GM18519 (cell line): ENCODE measurements around the gene GTF2A1L.
"Not testable (repeated sequence)": the region's sequence is repeated elsewhere in the genome, so short reads cannot be mapped to it uniquely, and the experiment has no call there.

Experiments
- ATAC-seq: cut with Tn5 transposase; IDR thresholded peaks from one replicate; pipeline ENCODE4 v1.9.1; 2021; ENCODE audit warnings: mild to moderate bottlenecking, moderate library complexity; ENCODE audit not compliant: unreplicated experiment, low FRiP score

The GTF2A1L gene

DNA sequence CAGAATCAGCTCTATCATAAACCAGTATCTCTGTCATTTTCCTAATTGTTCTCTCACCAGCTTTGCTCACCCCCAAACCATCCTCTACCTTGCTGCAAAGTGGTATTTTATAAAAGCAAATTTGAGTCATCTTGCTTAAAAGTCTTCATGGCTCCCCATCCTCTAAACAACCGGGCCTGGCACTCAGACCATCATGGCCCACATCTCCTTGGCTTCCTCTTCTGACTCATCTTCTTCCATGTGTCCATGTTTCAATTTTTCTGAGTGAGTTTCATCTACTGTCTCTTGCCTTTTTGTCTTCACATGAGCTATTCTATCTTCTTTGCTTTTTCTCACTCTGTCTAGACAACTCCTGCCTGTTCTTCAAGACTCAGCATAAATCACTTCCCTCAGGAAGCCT lies 79.2 kb downstream of the GTF2A1L start:
- no peak for ATAC-seq

- ATAC-seq: no peak
These were observed 81.8 kb downstream of the GTF2A1L start for GRCh38 chr2:48699348-48699930.

DNA sequence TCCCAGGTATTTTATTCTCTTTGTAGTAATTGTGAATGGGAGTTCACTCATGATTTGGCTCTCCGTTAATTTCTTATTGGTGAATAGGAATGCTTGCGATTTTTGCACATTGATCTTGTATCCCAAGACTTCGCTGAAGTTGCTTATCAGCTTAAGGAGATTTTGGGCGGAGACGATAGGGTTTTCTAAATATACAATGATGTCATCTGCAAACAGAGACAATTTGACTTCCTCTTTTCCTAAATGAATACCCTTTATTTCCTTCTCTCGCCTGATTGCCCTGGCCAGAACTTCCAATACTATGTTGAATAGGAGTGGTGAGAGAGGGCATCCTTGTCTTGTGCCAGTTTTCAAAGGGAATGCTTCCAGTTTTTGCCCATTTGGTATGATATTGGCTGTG lies 86.0 kb downstream of the GTF2A1L start:
- ATAC-seq: not testable (repeated sequence)

DNA sequence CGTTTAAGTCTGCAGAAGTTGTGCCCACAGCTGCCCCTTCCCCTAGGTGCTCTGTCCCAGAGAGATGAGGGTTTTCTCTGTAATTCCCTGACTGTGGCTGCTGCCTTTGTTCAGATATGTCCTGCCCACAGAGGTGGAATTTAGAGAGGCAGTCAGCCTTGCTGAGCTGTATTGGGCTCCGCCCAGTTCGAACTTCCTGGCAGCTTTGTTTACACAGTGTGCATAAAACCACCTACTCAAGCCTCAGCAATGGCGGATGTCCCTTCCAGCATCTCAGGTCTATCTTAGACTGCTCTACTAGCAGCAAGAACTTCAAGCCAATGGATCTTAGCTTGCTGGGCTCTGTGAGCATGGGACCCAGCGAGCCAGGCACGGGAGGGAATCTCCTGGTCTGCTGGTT lies 89.8 kb downstream of the GTF2A1L start:
- ATAC-seq: no peak

DNA sequence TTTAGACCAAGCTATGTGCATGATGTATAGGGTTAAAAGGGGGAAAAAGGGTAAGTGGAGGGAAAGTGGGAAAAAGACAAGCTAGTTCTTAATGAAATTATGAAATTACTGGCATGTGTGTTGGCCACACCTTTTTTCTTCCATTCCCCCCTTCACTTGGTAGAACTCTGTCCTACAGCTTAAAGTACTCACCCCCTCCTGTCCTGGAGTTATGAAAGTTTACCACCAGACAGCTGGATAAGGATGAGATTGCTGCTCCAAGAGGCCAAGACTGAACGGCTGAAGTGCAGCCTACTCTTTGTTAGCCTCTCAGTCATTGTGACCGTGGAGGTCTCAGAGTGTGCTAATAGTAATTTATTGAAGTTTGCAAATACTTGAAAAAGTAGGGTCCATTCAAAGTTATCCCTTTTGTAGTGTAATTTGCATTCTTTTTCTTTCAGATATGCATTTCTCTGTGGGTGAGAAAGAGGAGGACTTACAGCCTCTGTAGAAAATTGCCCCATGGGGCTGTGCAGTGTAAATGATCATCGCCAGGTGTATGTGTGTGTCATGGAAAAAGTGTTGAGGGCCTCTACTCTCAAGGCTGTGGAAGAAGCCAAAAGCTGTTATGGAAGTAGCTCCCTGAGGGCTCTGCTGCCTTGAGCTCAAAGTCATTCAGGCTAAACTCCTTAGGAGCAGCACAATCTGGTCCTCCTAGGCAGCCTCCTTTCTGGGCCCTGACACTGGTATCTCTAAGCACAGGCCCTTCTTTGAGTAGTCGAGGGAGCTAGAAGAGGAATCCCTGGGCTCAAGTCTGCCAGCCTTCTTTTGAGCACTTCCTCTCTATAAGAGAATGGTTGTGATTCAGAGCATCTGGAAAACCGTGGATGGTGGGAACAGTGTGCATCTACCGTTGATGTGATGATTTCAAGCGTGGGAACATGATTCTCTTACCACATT lies 91.7 kb downstream of the GTF2A1L start:
- ATAC-seq: no peak

GRCh38 chr2:48711343-48711742 lies 93.7 kb downstream of the GTF2A1L start:
- no peak for ATAC-seq

DNA sequence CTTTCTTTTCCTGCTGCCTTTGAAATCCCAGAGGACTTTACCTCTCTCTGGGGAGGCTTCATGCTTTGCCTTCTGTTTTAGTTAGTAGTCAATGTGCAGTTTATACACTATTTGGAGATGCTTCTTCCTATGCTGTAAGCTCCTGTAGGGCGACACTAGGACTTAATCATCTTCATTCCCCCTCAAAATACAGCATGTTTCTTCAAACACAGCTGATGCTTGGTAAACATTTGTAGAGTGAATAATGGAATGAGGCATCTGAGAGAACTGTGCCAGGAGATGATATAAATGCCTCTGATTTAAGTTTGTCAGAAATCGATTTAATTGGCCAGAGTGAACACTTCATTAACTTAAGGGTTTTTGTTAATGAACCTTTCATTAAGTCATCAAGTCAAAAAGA lies 94.5 kb downstream of the GTF2A1L start:
- no peak for ATAC-seq

GRCh38 chr2:48713647-48714046 lies 96.0 kb downstream of the GTF2A1L start:
- no peak for ATAC-seq

- ATAC-seq: no peak
These were observed 96.6 kb downstream of the GTF2A1L start for GRCh38 chr2:48714245-48714644.

DNA sequence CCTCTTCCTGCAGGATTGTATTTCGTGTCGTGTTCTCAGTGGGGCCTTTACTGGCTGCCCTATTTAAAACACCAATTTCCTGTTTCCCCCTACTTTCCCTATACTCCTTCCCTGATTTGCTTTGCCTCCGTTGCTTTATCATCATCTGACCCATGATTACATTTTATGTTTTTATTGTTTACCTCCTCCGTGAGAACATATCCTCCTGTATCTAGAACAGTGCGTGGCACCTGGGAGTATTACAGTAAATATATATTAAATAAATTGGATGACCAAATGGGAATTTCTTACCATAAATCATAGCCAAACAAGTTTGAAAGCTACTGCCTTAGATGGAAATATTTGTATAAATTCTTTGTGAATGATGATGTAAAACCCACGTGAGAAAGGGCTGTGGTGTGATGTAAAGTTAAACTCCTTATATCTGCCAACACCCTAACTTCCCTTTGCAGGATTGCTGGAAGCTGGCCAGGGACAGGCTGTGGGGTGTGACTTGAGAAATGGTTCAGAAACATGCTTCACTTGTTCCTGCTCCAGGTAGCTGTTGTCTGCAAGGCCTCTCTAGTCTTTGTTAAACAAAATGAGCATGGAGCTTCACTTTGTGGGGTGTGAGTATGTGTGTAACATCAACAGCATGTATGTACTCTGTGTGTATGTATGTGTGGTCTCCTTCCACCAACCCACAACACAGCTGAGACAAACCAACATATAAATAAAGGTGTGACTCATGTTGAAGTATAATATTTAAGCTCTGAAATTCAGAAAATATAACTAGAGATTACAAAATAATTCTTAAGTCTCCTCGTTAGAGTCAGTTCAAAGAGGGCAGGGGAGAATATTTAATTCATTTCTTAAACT lies 97.6 kb downstream of the GTF2A1L start:
- no peak for ATAC-seq

DNA sequence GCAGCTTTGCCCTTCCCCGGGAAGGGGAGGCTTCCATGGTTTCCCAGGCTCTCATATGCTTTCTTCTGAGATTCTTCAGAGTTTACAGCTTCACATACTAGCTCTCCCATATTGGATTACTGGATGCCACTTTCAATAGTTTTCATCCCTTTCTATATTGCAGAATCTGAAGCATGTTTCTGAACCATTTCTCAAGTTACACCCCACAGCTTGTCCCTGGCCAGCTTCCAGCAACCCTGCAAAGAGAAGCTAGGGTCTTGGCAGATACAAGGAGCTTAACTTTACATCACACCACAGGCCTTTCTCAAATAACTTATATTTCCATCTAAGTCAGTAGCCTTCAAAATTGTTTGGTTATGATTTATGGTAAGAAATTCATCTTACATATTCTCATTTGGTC lies 98.3 kb downstream of the GTF2A1L start:
- ATAC-seq: no peak

- ATAC-seq: no peak
These were observed 100.2 kb downstream of the GTF2A1L start for GRCh38 chr2:48717846-48718245.

DNA sequence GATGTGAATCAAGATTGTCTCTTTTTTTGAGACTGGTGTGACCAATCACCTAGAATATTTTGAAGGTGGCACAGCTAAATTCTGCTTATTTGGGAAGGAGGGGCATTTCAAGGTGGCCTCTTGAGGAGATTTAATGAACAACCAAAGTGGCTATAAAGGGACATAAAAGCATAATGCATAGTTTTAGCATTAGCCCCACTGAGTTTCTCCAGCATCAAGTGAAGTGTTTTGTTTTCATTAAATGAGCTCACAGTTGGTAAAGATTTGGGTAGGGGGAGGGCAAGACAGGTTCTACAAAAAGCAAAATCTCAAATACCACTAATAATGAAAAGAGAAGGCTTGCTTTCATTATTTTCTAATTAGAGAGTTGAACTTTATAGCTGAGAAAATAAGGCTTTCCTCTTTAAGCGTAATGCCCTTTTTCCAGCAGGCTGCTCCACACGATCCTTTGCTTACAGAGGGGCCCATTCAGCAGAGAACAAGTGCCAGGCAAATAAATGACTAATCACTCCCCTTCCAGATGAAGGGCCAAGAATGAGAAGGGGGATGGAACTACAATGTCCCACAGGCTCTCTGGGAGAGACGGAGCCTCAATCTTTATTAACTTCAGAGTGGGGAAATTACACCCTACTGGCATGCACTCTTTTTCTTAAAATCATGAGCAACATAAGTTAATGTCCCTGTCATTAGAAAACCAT lies 102.0 kb downstream of the GTF2A1L start:
- no peak for ATAC-seq

DNA sequence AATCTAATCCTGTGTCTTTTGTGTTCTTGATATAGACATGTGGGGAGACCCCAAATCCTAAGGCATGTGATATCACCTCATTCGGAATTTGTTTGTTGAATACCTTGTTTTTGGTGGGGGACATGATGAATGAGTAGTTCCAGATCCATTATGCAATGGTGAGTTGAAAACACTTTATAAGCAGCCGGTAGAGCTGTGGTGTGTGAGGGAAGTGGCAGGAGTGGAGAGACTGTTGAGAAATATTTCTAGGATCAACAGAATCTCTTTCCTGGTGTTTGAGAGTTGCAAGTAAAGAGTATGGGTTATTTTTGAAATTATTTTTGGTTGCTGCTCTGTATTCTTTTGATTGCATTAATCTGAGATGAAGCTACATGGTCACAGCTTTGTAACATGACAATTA lies 103.5 kb downstream of the GTF2A1L start:
- no peak for ATAC-seq

GRCh38 chr2:48722391-48722790 lies 104.7 kb downstream of the GTF2A1L start:
- no peak for ATAC-seq

DNA sequence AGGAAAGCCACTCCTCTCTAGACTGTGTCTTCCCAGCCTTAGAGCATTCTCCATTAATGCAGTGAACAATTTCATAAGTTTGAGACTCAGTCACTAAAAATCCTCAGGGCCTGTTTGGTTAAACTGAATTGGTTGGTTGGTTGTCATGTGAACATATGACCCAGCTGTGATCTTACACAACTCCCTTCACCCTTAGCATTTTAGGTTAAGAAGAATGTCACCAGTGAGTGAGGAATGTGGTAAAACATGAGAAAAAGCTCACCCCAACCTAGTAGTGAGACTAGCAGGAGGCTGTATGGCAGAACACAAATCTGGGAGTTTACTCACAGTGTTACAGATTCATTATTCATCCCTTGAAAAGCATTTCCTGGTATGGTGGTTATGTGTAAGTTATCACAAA lies 105.5 kb downstream of the GTF2A1L start:
- ATAC-seq: no peak

GRCh38 chr2:48724278-48724677 lies 106.6 kb downstream of the GTF2A1L start:
- ATAC-seq: no peak

DNA sequence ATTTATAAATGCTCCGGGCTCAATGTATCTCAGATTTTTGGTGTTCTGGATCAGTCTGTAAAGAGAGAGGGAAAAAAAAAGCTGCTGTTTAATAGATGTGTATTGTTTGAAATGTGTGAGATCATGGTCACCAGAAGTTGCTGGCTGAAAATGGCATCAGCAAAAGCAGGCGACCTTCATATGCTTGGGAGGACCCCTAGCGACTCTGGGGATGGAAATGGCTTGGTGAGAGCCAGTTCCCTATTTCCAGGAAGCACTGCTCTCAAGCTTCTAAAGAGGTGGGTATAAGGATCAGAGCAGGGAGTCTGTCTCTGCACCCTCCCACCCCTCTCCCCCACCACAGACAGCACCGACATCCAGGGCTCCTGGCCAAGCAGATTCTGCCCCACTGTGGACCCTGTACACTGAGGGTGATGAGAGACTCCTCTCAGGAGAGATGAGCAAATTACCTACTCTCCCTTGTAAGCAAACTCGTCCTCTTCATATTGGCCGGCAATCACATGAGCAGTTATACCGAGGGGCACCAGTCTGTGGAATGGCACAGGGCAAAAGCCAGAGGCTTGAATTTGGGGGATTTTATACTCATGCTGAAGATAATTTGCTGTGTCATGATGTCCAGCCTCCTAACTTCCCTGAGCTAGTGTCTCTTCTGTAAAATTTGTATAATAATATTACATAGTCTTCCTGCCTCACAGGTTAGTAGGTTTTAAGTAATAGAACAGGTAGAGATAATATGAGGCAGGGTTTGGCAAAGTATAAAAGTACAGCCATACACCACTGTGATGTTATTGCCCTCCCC lies 108.2 kb downstream of the GTF2A1L start:
- ATAC-seq: no peak

- no peak for ATAC-seq
These were observed 109.9 kb downstream of the GTF2A1L start for GRCh38 chr2:48727560-48727959.

- ATAC-seq: no peak
These were observed 110.6 kb downstream of the GTF2A1L start for GRCh38 chr2:48728295-48728694.
